Measurements from ENCODE around the gene PHKA1.
"Not testable (repeated sequence)": the region's sequence is repeated elsewhere in the genome, so short reads cannot be mapped to it uniquely, and the experiment has no call there.

PHKA1 gene

DNA sequence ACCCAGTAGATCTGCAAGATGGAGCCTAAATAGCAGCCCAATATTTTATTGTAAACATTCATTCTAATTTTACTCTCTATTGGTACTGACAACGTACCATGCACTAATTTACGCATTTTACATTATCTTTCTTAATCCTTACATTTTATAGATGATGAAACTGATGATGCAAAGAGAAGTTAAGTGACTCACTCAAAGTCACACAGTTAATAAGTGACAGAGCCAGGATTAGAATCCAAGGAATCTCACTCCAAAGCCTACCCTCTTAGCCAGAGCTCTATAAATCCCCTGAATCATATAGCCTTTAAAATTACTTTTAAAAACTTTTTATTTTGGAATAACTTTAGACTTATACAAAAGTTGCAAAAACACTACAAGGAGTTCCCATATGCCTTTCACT, 37.6 kb downstream of the PHKA1 start:
- Histone ChIP-seq H3K9me3 (ENCODE audit: control insufficient read depth in 5 of 5, low read length in 5 of 5) (peaks cover 0 to 8% (median 0%) of the 10 kb centered on the region in 5 donors), H3K36me3 (ENCODE audit: control insufficient read depth in 5 of 5, insufficient read depth in 5 of 5, low read length in 5 of 5) (no peaks in the 10 kb centered on the region), H3K9ac (ENCODE audit: low read length in 5 of 5) (no peak overlapping the region), H3K4me1 (ENCODE audit: control insufficient read depth in 5 of 5, insufficient read depth in 5 of 5, low read length in 5 of 5) (no peaks in the 10 kb centered on the region), H3K27me3 (ENCODE audit: control insufficient read depth in 5 of 5, insufficient read depth in 4 of 5, low read length in 5 of 5) (peaks cover 0 to 5% (median 0%) of the 10 kb centered on the region in 5 donors), H3K4me3 (ENCODE audit: low read depth in 1 of 5, low read length in 5 of 5) (no peak overlapping the region), H3K27ac (ENCODE audit: low read depth, low read length) (no peak overlapping the region)

DNA sequence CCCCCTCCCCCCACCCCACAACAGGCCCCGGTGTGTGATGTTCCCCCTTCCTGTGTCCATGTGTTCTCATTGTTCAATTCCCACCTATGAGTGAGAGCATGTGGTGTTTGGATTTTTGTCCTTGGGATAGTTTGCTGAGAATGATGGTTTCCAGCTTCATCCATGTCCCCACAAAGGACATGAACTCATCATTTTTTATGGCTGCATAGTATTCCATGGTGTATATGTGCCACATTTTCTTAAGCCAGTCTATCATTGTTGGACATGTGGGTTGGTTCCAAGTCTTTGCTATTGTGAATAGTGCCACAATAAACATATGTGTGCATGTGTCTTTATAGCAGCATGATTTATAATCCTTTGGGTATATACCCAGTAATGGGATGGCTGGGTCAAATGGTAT, 40.2 kb downstream of the PHKA1 start:
- not testable (repeated sequence) for H3K4me3 ChIP-seq (ENCODE audit: low read depth in 1 of 5, low read length in 5 of 5); H3K27me3 ChIP-seq (ENCODE audit: control insufficient read depth in 5 of 5, insufficient read depth in 4 of 5, low read length in 5 of 5); H3K9ac ChIP-seq (ENCODE audit: low read length in 5 of 5); H3K4me1 ChIP-seq (ENCODE audit: control insufficient read depth in 5 of 5, insufficient read depth in 5 of 5, low read length in 5 of 5); H3K9me3 ChIP-seq (ENCODE audit: control insufficient read depth in 5 of 5, low read length in 5 of 5); H3K36me3 ChIP-seq (ENCODE audit: control insufficient read depth in 5 of 5, insufficient read depth in 5 of 5, low read length in 5 of 5); H3K27ac ChIP-seq (ENCODE audit: low read depth, low read length)

DNA sequence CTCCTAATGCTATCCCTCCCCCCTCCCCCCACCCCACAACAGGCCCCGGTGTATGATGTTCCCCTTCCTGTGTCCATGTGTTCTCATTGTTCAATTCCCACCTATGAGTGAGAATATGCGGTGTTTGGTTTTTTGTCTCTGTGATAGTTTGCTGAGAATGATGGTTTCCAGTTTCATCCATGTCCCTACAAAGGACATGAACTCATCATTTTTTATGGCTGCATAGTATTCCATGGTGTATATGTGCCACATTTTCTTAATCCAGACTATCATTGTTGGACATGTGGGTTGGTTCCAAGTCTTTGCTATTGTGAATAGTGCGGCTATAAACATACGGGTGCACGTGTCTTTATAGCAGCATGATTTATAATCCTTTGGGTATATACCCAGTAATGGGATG, 44.6 kb downstream of the PHKA1 start:
- H3K36me3 ChIP-seq (ENCODE audit: control insufficient read depth in 5 of 5, insufficient read depth in 5 of 5, low read length in 5 of 5); H3K4me3 ChIP-seq (ENCODE audit: low read depth in 1 of 5, low read length in 5 of 5); H3K27me3 ChIP-seq (ENCODE audit: control insufficient read depth in 5 of 5, insufficient read depth in 4 of 5, low read length in 5 of 5); H3K9ac ChIP-seq (ENCODE audit: low read length in 5 of 5); H3K27ac ChIP-seq (ENCODE audit: low read depth, low read length); H3K4me1 ChIP-seq (ENCODE audit: control insufficient read depth in 5 of 5, insufficient read depth in 5 of 5, low read length in 5 of 5); H3K9me3 ChIP-seq (ENCODE audit: control insufficient read depth in 5 of 5, low read length in 5 of 5): not testable (repeated sequence)

DNA sequence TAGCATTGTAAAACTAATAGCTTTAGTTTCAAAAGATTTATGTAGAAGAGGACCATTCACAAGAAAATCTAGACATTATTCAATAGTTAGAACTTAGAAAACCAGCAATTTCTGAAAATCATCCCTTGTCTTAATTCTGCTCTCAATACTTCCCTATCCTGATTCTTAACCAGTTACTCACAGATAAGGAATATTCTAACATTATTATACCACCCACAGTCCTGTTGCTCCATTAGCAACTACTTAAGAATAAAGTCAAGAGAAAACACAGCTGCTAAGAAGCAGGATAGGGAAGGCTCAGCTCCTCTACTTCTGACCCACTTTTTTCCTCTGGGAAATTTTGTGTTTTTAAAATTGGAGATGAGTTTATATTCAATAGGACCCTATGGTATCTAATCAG, 47.7 kb downstream of the PHKA1 start:
- peaks cover 0 to 14% (median 4%) of the 10 kb centered on the region in 5 donors for H3K9me3 ChIP-seq (ENCODE audit: control insufficient read depth in 5 of 5, low read length in 5 of 5)
- no peaks in the 10 kb centered on the region for H3K4me1 ChIP-seq (ENCODE audit: control insufficient read depth in 5 of 5, insufficient read depth in 5 of 5, low read length in 5 of 5)
- H3K27me3 ChIP-seq (ENCODE audit: control insufficient read depth in 5 of 5, insufficient read depth in 4 of 5, low read length in 5 of 5): peaks cover 0 to 6% (median 4%) of the 10 kb centered on the region in 5 donors
- H3K27ac ChIP-seq (ENCODE audit: low read depth, low read length): no peak overlapping the region
- H3K9ac ChIP-seq (ENCODE audit: low read length in 5 of 5): no peak overlapping the region
- no peaks in the 10 kb centered on the region for H3K36me3 ChIP-seq (ENCODE audit: control insufficient read depth in 5 of 5, insufficient read depth in 5 of 5, low read length in 5 of 5)
- no peak overlapping the region for H3K4me3 ChIP-seq (ENCODE audit: low read depth in 1 of 5, low read length in 5 of 5)

DNA sequence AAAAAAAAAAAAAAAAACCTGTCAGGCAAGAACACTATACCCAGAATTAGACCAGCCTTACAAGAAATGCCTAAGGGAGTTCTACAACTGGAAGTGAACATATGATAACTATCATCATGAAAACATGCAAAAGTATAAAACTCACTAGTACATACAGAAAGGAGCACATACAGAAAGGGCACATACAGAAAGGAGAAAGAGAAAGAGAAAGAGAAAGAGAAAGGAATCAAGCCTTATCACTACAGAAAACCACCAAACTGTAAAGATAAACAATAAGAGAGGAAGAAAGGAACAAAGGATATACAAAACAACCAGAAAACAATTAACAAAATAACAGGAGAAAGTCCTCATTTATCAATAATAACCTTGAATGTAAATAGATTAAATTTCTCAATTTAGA, 50.4 kb downstream of the PHKA1 start:
- Histone ChIP-seq H3K4me3 (ENCODE audit: low read depth in 1 of 5, low read length in 5 of 5) (no peak overlapping the region), H3K9ac (ENCODE audit: low read length in 5 of 5) (no peak overlapping the region), H3K27ac (ENCODE audit: low read depth, low read length) (no peak overlapping the region), H3K27me3 (ENCODE audit: control insufficient read depth in 5 of 5, insufficient read depth in 4 of 5, low read length in 5 of 5) (peaks cover 0 to 6% (median 5%) of the 10 kb centered on the region in 5 donors), H3K36me3 (ENCODE audit: control insufficient read depth in 5 of 5, insufficient read depth in 5 of 5, low read length in 5 of 5) (no peaks in the 10 kb centered on the region), H3K9me3 (ENCODE audit: control insufficient read depth in 5 of 5, low read length in 5 of 5) (peaks cover 0 to 14% (median 4%) of the 10 kb centered on the region in 5 donors), H3K4me1 (ENCODE audit: control insufficient read depth in 5 of 5, insufficient read depth in 5 of 5, low read length in 5 of 5) (no peaks in the 10 kb centered on the region)

DNA sequence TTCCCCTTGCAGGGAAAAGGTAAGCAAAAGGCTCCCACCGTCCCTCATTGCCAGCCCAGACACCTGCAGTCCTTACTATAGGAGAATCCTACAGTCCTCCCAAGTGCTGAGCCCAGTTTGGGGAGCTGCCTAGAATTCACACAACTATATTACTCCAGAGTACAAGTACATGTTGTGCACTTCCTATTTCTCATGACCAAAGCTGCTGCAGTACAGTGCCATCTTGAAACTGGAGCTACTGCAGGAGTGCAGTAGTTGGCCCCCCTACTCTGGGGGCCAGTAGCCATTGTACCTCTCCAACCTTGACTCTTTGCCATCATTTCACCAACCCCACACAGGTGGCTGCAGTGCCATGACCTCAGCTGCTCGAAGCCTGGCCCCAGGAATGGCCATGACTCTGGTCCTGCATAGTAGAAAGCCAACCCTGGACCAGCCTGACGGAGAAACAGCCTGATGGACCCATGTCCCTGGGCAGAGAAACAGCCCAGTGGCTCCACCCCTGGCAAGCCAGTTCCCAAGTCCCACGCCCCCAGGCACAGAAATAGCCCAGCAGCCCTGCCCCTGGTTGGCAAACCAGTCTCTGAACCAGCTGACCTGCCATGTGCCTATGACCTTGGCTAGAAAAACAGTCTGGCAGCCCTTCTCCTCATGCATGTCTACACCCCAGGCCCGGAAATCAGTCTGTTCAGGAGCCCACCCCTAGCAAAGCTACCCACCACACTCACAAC, 51.9 kb downstream of the PHKA1 start:
- no peaks in the 10 kb centered on the region for H3K36me3 ChIP-seq (ENCODE audit: control insufficient read depth in 5 of 5, insufficient read depth in 5 of 5, low read length in 5 of 5)
- H3K4me1 ChIP-seq (ENCODE audit: control insufficient read depth in 5 of 5, insufficient read depth in 5 of 5, low read length in 5 of 5): no peaks in the 10 kb centered on the region
- no peak overlapping the region for H3K27ac ChIP-seq (ENCODE audit: low read depth, low read length)
- H3K27me3 ChIP-seq (ENCODE audit: control insufficient read depth in 5 of 5, insufficient read depth in 4 of 5, low read length in 5 of 5): peaks cover 0 to 6% (median 5%) of the 10 kb centered on the region in 5 donors
- no peak overlapping the region for H3K4me3 ChIP-seq (ENCODE audit: low read depth in 1 of 5, low read length in 5 of 5)
- H3K9me3 ChIP-seq (ENCODE audit: control insufficient read depth in 5 of 5, low read length in 5 of 5): peaks cover 0 to 14% (median 4%) of the 10 kb centered on the region in 5 donors
- H3K9ac ChIP-seq (ENCODE audit: low read length in 5 of 5): no peak overlapping the region

DNA sequence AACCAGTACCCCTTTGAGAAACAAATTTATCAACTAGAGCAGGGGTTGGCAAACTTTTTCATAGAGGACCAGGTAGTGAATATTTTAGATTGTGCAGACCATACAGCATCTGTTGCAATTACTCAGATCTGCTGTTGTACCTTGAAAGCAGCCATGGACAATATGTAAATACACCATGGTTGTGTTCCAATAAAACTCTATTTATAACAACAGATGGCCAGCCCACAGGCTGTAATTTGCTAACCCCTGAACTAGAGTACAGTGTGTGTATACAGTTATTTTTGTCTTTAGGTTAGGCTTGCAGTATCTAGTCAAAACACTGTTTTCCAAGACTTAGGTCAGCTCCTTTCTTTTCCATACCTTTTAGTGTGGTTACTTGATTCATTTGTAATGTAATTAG, 54.4 kb downstream of the PHKA1 start:
- Histone ChIP-seq H3K27ac (ENCODE audit: low read depth, low read length) (no peak overlapping the region), H3K27me3 (ENCODE audit: control insufficient read depth in 5 of 5, insufficient read depth in 4 of 5, low read length in 5 of 5) (peaks cover 0 to 6% (median 5%) of the 10 kb centered on the region in 5 donors), H3K9me3 (ENCODE audit: control insufficient read depth in 5 of 5, low read length in 5 of 5) (peaks cover 0 to 14% (median 4%) of the 10 kb centered on the region in 5 donors), H3K4me3 (ENCODE audit: low read depth in 1 of 5, low read length in 5 of 5) (no peak overlapping the region), H3K9ac (ENCODE audit: low read length in 5 of 5) (no peak overlapping the region), H3K36me3 (ENCODE audit: control insufficient read depth in 5 of 5, insufficient read depth in 5 of 5, low read length in 5 of 5) (no peaks in the 10 kb centered on the region), H3K4me1 (ENCODE audit: control insufficient read depth in 5 of 5, insufficient read depth in 5 of 5, low read length in 5 of 5) (no peaks in the 10 kb centered on the region)

DNA sequence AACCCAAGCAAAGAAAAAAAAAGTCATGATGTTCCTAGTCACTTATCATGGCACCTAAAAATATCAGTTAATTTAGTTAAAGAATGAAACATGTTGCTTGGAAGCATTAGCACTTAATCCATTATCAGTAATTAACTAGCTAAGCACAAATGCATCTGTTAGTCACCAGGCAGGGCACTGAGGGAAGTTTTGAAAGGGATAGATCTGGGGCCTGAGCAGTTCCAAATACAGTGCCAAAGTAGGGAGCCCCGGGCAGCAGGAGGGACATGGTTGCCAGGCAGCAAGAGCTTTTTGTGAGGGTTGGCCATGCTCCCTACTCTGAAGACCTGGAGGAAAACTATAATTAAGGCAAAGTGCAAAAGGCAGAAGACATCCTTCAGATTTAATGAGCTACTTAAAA, 62.0 kb downstream of the PHKA1 start:
- H3K36me3 ChIP-seq (ENCODE audit: control insufficient read depth in 5 of 5, insufficient read depth in 5 of 5, low read length in 5 of 5): no peaks in the 10 kb centered on the region
- H3K4me3 ChIP-seq (ENCODE audit: low read depth in 1 of 5, low read length in 5 of 5): no peak overlapping the region
- no peak overlapping the region for H3K27ac ChIP-seq (ENCODE audit: low read depth, low read length)
- H3K27me3 ChIP-seq (ENCODE audit: control insufficient read depth in 5 of 5, insufficient read depth in 4 of 5, low read length in 5 of 5): peaks cover 0 to under 1% (median 0%) of the 10 kb centered on the region in 5 donors
- H3K4me1 ChIP-seq (ENCODE audit: control insufficient read depth in 5 of 5, insufficient read depth in 5 of 5, low read length in 5 of 5): no peaks in the 10 kb centered on the region
- H3K9ac ChIP-seq (ENCODE audit: low read length in 5 of 5): no peak overlapping the region
- no peaks in the 10 kb centered on the region for H3K9me3 ChIP-seq (ENCODE audit: control insufficient read depth in 5 of 5, low read length in 5 of 5)

DNA sequence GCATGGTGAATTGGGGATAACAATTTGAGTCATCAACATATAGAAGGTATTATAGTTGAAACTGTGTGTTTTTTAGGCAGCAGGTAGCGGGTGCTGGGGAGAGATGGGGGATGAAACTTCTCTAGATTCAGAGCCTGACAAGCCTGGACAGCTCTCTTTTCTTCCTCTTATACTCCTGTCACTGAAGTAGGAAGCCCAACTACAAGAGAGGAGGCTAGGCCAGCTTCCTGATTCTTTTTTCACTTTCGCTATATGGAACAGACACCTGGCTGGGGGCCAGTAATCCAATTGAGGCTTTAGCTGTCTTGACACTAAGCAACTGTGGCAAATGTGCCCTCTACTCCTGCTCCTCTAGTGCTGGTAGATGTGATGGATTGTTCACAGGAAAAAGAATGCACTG, 69.2 kb downstream of the PHKA1 start:
- H3K9ac ChIP-seq (ENCODE audit: low read length in 5 of 5): no peak overlapping the region
- peaks cover 0 to 3% (median 0%) of the 10 kb centered on the region in 5 donors for H3K27me3 ChIP-seq (ENCODE audit: control insufficient read depth in 5 of 5, insufficient read depth in 4 of 5, low read length in 5 of 5)
- H3K4me3 ChIP-seq (ENCODE audit: low read depth in 1 of 5, low read length in 5 of 5): no peak overlapping the region
- H3K9me3 ChIP-seq (ENCODE audit: control insufficient read depth in 5 of 5, low read length in 5 of 5): no peaks in the 10 kb centered on the region
- no peak overlapping the region for H3K27ac ChIP-seq (ENCODE audit: low read depth, low read length)
- peaks cover 0 to 3% (median 0%) of the 10 kb centered on the region in 5 donors for H3K36me3 ChIP-seq (ENCODE audit: control insufficient read depth in 5 of 5, insufficient read depth in 5 of 5, low read length in 5 of 5)
- no peaks in the 10 kb centered on the region for H3K4me1 ChIP-seq (ENCODE audit: control insufficient read depth in 5 of 5, insufficient read depth in 5 of 5, low read length in 5 of 5)

DNA sequence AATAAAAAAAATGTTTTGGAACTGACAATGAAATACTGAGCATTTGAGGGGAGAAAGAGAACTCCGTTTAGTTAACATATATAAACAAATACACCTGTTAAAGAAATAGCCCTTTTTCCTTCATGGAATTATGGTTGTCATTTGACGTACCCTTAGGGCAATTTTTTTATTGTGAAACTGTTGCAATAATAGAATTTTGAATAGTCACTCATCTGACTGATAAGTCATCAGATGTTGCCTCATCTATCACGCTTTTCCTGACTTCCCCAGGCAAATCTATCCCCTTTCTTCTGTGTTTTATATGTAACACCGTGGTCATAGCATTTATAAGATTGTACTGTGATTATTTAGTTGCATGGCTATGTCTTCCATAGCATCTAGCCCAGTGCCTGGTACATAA, 72.5 kb downstream of the PHKA1 start:
- Histone ChIP-seq H3K27me3 (ENCODE audit: control insufficient read depth in 5 of 5, insufficient read depth in 4 of 5, low read length in 5 of 5) (peaks cover 0 to 6% (median 0%) of the 10 kb centered on the region in 5 donors), H3K4me1 (ENCODE audit: control insufficient read depth in 5 of 5, insufficient read depth in 5 of 5, low read length in 5 of 5) (no peaks in the 10 kb centered on the region), H3K4me3 (ENCODE audit: low read depth in 1 of 5, low read length in 5 of 5) (no peak overlapping the region), H3K27ac (ENCODE audit: low read depth, low read length) (no peak overlapping the region), H3K9ac (ENCODE audit: low read length in 5 of 5) (no peak overlapping the region), H3K36me3 (ENCODE audit: control insufficient read depth in 5 of 5, insufficient read depth in 5 of 5, low read length in 5 of 5) (peaks cover 0 to 3% (median 0%) of the 10 kb centered on the region in 5 donors), H3K9me3 (ENCODE audit: control insufficient read depth in 5 of 5, low read length in 5 of 5) (no peaks in the 10 kb centered on the region)

Measured in subcutaneous abdominal adipose tissue (tissue), 5 donors.